NCI-H1092 (cell line): ENCODE data around the gene MINAR1.

Experiments used
- DNase-seq: peaks from one replicate; lab custom pipeline; 2025; lab: John Stamatoyannopoulos, UW

MINAR1 gene

GRCh38 chr15:79463043-79463780 lies 31.1 kb downstream of the MINAR1 start:
- DNase-seq, result no peak

GRCh38 chr15:79463781-79464270 lies 31.7 kb downstream of the MINAR1 start:
- DNase-seq, result no peak

GRCh38 chr15:79466488-79466887 lies 34.4 kb downstream of the MINAR1 start:
- no peak for DNase-seq

GRCh38 chr15:79467865-79468586 lies 35.9 kb downstream of the MINAR1 start:
- DNase-seq, result no peak

GRCh38 chr15:79472446-79472845 lies 40.3 kb downstream of the MINAR1 start:
- no peak for DNase-seq

GRCh38 chr15:79474252-79474651 lies 42.1 kb downstream of the MINAR1 start:
- DNase-seq, result no peak

GRCh38 chr15:79475306-79475705 lies 43.2 kb downstream of the MINAR1 start:
- DNase-seq, result no peak

- no peak for DNase-seq
Observed at GRCh38 chr15:79478108-79478507, 46.0 kb downstream of the MINAR1 start.

- no peak for DNase-seq
Observed at GRCh38 chr15:79479616-79480015, 47.5 kb downstream of the MINAR1 start.

GRCh38 chr15:79481793-79482192 lies 49.7 kb downstream of the MINAR1 start:
- no peak for DNase-seq
